GM12878 (cell line): Measurements from ENCODE around the gene ZMIZ2.

Experiments
- ELK1 ChIP-seq: IDR thresholded peaks from 2 replicates; pipeline ENCODE4 v1.6.1; 2012; ENCODE audit warnings: low read depth, low read length, improper control_type of control experiment
- RELA ChIP-seq: fragments of 450-650 bp; IDR thresholded peaks from 2 replicates; pipeline ENCODE4 v1.8.0; 2014; ENCODE audit warnings: borderline replicate concordance; ENCODE audit not compliant: partially characterized antibody
- TAF1 ChIP-seq: IDR thresholded peaks from 2 replicates; pipeline ENCODE4 v1.6.1; 2011; ENCODE audit warnings: mild to moderate bottlenecking, low read depth, low read length, borderline replicate concordance
- ZBTB11 ChIP-seq: fragments of 450-650 bp; formaldehyde crosslinking; IDR thresholded peaks from 2 replicates; pipeline ENCODE4 v1.5.0; 2022; ENCODE audit warnings: mild to moderate bottlenecking, missing genetic modification characterization
- TF ChIP-seq, protein P1 (sequence below), 3 experiments: IDR thresholded peaks in 2 of 3; conservative IDR thresholded peaks in 1 of 3; 2 replicates each; pipeline ENCODE4 v1.5.1; 2011; ENCODE audit warnings: low read depth in 3 of 3, low read length in 3 of 3, mild to moderate bottlenecking in 3 of 3, control low read depth in 2 of 3, moderate library complexity in 2 of 3, inconsistent platforms in 1 of 3, mixed read lengths in 1 of 3; ENCODE audit not compliant: control insufficient read depth in 2 of 3, insufficient read depth in 1 of 3; ENCODE audit errors: extremely low read depth in 1 of 3

GRCh38 chr7:44772867-44773266, 24.2 kb downstream of the ZMIZ2 start:
- TF ChIP-seq ZBTB11 (no peak), RELA (no peak), TAF1 (no peak), ELK1 (no peak)
- TF ChIP-seq, protein P1, sequence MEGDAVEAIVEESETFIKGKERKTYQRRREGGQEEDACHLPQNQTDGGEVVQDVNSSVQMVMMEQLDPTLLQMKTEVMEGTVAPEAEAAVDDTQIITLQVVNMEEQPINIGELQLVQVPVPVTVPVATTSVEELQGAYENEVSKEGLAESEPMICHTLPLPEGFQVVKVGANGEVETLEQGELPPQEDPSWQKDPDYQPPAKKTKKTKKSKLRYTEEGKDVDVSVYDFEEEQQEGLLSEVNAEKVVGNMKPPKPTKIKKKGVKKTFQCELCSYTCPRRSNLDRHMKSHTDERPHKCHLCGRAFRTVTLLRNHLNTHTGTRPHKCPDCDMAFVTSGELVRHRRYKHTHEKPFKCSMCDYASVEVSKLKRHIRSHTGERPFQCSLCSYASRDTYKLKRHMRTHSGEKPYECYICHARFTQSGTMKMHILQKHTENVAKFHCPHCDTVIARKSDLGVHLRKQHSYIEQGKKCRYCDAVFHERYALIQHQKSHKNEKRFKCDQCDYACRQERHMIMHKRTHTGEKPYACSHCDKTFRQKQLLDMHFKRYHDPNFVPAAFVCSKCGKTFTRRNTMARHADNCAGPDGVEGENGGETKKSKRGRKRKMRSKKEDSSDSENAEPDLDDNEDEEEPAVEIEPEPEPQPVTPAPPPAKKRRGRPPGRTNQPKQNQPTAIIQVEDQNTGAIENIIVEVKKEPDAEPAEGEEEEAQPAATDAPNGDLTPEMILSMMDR (IDR thresholded peaks at IDR 0.05 in 2 of 3, conservative IDR thresholded peaks at IDR 0.05 in 1 of 3; ENCODE audit: control insufficient read depth in 2 of 3, extremely low read depth in 1 of 3, insufficient read depth in 1 of 3, low read depth in 3 of 3, low read length in 3 of 3), result no peak
